ENCODE results near the gene MKRN2.

DNA sequence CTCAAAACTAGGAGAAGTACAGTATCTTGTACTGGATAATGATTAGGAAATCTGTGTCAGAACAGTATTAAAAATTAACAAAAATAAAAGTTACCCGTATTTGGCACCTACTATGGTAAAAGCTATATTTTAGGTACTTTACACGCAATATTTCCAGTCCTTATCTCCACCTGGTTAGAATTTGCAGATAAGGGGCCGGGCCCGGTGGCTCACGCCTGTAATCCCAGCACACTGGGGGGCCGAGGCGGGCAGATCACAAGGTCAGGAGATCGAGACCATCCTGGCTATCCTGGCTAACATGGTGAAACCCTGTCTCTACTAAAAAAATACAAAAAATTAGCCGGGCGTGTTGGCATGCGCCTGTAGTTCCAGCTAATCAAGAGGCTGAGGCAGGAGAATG lies 40.0 kb upstream of the MKRN2 start:
- TF ChIP-seq, protein P1, sequence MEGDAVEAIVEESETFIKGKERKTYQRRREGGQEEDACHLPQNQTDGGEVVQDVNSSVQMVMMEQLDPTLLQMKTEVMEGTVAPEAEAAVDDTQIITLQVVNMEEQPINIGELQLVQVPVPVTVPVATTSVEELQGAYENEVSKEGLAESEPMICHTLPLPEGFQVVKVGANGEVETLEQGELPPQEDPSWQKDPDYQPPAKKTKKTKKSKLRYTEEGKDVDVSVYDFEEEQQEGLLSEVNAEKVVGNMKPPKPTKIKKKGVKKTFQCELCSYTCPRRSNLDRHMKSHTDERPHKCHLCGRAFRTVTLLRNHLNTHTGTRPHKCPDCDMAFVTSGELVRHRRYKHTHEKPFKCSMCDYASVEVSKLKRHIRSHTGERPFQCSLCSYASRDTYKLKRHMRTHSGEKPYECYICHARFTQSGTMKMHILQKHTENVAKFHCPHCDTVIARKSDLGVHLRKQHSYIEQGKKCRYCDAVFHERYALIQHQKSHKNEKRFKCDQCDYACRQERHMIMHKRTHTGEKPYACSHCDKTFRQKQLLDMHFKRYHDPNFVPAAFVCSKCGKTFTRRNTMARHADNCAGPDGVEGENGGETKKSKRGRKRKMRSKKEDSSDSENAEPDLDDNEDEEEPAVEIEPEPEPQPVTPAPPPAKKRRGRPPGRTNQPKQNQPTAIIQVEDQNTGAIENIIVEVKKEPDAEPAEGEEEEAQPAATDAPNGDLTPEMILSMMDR (IDR thresholded peaks at IDR 0.05; ENCODE audit: borderline replicate concordance, extremely low read depth, low read length, poor library complexity, severe bottlenecking) = no peak
- no peak for TF ChIP-seq EZH2 (IDR thresholded peaks at IDR 0.05; ENCODE audit: borderline replicate concordance, low read depth, low read length, severe bottlenecking)
